Tongue (tissue), 2 donors: ENCODE measurements around the gene ITIH5. TPM values are rescaled to one million over a fixed set of nuclear protein-coding genes. Genes with fewer than 3 reads are reported as not detected.

Source experiments
- DNase-seq: peaks from one replicate; pipeline ENCODE4 v3.0.0-alpha.2; 2015
- total RNA-seq: library from RNA; depleted of rRNA; stranded (reverse); fragments of >200 nt; gene quantifications from one replicate; pipeline ENCODE4 v1.2.3, GENCODE V29; 2014

Gene ITIH5
- total RNA-seq, 1 donor from 2014 or later: 67.9 TPM

DNA sequence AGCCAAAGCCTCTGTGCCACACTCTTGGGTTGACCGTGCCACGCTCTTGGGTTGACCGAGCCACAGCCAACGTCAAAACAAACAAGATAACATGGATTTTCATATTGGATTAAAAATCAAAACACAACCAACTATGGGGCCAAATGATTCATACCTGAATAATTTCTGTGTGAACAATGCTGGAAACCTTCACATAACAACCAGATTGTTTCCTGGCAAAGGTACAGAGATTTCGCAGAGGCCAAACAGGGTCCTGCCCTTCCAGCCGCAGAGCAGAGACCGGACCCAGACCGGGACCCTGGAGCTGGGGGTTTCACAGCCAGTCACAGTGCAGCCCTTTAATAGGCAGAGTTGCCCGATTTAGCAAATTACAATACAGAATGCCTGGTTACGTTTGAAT, 40.5 kb downstream of the ITIH5 start:
- DNase-seq: no peak

DNA sequence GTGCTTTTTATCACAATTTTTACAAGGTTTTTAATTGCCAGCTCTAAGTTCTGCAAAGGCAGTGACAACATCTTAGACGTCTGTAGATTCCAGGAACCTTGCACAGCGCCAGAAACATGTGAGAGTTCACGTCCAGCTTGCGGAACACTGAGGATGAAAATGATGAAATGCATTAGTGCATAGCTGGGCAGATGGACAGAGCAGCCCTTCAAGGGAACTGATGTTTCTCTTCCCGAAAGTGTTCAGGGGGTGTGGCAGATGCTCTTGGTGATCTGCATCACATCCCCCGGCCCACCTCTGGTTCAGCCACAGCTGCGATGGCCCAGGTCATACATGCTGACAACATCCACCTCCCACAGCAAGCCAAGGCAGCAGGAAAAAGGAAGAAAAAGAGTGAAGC, 40.9 kb downstream of the ITIH5 start:
- peak; percentile 65 for DNase-seq

DNA sequence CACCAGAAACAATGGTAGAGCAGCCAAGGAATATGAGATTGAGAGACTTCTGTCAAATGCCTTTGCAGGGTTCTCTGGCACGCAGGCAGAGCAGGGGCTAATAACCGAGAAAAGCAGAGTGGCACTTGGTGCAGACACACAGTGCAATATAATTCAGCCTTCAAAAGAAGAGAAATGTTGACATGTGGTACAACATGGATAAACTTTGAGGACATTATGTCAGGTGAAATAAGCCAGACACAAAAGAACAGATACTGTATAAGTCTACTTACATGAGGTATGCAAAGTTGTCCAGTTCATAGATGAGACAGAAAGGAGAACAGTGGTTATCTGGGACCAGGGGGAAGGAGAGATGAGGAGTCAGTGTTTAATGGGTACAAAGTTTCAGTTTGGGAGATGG, 41.8 kb downstream of the ITIH5 start:
- no peak for DNase-seq

DNA sequence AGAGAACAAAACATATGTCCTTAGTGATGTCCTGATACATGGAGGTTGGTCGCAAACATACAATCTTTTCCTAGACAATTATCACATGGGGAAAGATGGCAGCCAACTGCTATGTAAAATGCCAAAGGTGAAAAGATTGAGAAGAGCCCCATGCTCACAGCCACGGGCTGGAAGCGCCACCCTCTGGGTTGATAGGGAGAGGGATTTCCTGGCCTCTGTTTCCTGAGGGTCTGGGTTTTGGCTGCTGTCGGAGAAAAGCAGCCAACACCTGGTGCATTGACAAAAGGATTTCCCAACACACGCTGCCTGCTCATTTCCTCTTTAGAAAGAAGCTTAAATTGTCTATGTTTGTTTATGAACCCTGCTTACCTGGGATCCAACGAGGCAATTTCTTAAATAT, 43.8 kb downstream of the ITIH5 start:
- DNase-seq: peak; percentile 48

DNA sequence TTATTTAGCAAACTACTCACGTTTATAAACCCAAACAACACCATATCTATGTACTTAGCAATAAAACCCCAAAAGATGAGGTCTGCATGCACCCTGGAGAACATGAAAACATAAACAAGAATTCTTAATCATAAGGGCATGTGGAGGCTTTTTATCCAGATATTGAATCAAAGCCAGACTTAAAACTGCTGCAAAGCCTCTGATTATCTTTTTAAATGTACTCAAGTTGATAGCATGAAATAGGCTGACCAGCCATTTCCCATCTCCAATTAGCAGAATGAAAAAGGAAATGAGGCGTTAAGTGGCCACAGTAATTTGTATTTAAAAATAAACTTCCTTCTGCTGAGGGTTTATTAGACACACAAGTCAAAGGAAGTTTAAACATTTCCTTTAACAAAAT, 48.3 kb downstream of the ITIH5 start:
- no peak for DNase-seq

DNA sequence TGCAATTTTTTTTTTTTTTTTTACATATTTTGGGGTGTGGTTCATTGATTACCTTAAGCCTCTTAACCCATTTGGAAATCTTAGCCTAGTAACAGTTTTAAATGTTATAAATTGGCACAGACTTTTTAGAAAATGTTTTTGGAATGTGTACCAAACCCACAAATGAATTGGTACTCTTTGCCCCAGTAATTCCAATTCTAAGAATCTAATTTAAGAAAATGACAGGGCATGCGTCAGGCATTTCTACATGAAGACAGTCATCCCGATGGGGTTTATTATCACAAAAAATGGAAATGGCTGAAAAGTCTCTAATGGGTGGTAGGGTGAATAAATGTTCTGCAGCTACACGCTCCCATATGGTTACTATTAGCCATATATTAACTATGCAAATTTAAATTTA, 54.9 kb downstream of the ITIH5 start:
- no peak for DNase-seq

DNA sequence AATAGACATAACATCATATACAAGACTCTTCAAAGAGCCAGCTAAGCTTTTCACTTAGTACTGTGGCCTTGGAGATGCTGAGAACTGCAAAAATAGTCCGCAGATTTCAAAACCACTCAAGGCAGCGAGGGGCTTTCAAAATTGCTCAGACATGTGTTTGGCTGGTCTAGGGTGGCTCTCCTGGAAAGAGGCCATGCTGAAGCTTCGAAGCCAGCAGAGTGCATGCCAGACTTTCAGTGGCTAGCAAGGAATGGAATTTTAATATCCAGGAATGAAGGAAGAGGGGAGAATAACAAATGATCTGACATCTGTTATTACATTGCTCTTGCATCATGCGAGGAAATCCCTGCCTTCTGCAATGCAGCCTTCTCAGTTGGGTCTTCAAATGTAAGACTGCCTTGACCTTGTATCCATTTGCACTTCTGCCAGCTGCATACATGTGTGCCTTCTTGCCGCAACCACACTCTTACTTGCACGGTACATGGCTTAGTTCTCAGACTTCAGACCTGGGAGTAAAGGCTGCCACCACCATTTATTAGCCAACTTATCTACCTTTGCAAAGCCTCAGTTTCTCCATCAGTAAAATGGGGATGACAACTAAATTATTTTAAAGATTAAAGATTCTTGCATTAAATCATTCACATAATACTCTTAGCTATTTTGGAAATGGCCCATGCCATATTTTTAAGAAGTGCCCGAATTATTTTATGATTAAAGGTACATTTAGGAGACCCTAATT, 55.9 kb downstream of the ITIH5 start:
- DNase-seq: peak; percentile 95

DNA sequence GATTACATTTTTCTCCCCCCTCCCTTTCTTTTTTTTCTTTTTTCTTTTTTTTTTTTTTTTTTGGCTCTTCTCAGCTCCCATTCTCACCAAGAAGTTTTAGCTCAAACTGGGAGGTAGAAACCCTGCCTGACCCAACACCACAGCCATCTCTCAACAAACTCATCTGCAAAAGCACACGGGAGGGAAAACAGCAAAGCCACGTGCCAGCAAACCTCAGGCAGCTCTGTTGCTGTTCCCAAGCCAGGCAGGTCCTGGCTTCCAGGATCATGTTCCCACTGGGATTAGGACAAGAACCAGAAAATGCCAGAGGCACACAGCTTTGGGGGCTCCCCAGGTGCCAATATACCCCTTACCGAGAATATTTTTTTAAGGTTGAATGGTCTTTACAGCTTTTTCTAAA, 56.7 kb downstream of the ITIH5 start:
- peak; percentile 57 for DNase-seq

DNA sequence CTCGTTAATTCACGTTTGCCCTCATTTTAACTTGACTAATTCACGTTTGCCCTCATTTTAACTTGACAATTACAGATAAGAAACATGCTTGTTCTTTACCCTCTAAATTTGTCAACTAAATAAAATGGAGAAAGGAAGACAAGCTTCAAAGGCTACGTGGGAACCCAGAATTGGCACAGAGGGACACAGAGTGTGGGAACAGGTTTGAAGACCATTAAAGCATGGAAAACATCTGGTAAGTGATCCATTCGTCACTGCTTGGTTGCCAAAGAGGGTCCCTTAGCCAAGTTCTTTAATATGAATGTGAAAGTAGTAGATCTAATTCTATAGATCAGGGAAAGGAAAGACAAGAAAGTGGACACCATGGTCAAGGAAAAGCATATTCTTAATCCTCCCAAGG, 57.2 kb downstream of the ITIH5 start:
- DNase-seq: peak; percentile 85

DNA sequence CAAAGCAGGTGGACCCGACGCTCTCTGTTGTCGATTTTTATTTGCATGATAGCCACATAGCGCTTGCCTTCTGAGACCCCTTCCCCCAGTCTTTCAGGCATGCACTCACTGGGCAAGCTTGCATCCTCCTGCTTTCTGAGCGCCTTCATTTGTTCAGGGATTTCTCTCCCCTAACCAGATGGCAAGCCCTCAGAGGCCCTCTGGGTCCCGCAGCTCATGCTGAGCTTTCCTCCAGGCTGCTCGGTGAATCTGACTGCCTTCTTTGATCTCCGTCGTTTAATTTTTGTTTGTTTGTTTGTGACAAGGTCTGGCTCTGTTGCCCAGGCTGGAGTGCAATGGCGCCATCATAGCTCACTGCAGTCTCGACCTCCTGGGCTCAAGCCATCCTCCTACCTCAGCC, 58.8 kb downstream of the ITIH5 start:
- DNase-seq: no peak

DNA sequence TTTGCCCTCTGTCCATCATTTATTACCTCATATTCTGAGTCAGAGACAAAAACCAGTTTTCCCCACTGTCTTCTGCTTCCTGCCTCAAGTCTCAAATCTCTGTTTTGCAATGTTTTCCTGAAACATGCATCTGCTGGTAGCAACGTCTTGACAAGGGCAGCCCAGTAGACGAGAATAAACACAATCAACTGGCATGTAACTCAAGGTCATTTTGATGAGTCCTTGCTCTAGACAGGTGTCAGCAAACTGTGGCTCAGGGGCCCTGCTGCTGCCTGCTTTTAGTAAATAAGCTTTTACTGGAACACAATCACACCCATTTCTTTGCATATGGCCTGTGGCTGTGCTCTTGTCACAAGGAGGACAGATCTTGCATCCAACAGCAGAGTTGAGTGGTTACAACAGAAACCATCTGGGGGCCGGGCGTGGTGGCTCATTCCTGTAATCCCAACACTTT, 59.8 kb downstream of the ITIH5 start:
- no peak for DNase-seq

DNA sequence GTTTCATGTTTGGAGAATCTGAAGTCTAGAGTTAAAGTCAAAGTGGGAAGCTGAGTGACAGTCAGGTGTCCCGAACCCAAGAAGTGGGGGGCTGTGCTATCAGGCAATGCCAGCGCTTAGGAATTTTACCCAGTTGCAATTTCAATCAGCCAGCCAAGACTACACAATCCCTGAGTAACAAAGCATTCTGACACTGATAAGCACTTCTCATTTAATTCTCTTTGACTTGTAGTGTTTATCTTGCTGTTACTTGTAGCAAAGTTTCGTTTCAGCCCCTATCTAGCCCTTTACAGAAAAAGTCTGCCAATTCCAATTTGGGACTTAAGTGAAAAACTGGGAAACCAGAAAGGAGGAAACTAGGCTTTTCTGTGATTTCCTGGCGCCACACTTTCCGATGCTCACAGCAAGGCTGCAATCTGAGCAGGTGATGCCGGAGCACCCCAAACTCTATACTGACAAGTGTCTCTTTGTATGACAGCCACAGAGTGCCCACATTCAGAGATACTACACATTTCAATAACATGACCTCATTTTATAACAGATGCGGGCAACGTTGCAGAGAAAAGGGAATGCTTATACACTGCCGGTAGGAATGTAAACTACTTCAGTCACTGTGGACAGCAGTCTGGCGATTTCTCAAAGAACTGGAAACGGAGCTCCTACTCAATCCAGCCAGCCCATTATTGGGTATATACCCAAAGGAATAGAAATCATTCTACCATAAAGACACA, 61.0 kb downstream of the ITIH5 start:
- DNase-seq: peak; percentile 81

DNA sequence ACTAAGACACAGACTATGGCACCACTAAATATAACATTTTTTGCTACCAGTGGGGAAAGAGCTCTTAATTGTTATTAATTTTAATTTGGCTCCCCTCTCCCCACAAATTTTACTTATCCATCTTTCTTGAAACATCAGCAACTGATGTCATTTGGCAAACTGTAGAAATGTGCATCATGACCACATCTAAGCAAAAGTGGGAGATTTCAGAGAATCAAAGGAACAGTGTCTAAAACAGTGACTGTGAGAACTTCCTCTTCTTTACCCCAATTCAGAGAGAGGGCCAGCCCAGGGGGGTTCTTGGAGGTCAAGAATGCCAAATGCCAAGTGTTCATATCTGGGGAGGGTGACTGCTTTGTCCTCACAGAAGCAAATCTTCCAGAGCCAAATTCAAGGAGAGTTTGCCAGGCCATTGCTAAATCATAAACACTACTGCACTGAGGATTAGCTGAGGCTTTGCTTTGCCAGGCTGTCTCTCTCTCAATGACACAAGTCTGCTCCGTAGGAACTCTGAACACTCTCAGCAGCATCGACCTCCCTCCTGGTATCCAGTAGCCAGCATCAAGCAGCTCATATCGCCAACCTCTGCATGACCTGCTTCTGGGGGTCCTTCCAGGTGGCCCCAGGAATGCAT, 65.6 kb downstream of the ITIH5 start:
- peak; percentile 65 for DNase-seq

DNA sequence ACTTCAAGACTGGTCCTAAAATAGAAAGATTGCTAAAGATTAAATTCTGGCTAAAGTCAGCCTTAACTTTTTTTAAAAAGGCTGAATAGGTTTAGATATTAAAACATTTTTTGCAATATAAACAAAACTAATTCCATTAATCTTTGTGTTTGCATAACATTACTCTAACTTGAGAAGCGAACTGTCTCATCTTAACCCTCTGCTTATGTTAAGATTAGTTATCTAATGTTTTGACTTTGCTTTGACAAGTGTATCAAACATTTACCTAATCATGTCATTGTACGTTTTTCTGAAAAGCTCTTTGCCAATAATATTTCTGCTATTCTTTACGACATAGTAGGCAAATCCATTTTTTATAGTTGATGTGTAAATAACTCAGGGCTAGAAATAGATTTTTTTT, 68.0 kb downstream of the ITIH5 start:
- DNase-seq: no peak

DNA sequence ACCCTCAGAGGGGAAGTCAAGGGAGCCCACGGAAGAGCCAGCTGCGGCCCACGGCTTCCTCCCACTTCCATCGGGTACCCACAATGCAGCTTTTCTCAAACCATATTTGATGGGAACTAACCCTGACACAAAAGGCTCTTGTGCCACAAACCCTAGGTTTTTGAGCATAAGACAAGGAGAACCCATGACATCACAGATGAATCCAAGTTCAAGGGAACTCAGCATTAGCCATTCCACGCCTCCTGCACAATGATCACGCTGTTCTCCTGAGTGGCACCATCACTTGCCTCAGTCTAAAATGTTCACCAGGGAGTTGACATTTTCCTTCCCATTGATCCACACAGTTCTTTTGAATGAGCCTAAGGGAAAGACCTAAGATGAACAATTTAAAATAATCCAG, 70.4 kb downstream of the ITIH5 start:
- no peak for DNase-seq

DNA sequence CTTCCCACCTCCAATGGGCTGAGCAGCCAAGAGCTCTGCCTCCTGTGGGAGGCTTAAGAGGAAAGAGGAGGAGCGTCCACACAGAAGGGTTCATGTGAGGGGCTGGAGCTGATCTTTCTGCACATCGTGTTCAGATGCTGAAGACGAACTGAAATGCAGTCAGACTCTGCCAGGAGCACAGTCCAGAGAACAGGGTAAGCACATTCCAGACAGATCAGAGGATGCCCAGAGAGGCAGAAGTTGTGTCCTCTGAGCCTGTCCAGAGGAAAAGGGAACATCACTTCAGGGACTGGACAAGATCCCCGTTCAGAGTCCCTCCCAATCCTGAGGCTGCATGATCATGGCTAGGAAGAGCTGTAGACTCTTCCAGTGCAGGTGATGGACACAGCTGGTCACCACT, 72.9 kb downstream of the ITIH5 start:
- no peak for DNase-seq

DNA sequence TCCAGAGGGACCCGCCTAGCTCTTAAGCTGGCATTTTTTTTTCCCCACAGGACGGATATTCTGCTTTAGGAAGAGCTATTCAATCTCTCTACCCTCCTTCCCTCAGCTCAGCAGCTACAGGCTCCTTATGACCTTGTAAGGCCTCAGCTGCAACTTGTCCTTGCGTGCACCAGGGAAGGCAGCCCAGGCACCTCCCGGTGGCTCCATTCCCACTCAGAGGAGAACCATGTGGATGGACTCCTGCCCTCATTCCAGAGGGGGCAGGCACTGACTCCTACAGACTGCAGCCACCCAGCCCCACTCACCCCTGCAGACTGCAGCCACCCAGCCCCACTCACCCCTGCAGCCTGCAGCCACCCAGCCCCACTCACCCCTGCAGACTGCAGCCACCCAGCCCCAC, 73.7 kb downstream of the ITIH5 start:
- no peak for DNase-seq

DNA sequence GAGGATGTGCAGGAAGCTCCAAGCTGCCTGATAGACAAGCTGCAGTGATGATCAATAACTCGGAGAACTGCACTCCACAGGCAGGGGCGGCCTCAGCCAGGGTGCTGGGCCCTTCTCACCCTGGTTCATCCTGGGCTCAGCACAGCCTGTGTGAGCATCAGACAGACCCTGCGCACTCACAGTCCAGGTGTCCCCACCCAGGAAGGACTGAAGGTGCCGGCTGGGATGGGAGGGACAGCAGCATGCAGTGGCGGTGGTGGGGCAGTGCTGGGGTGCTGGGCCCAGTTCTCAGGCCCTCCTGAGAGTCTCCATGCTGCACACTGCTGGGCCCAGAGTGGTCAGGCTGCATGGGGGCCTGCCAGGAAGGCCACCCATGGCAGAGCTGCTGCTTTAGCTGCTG, 74.1 kb downstream of the ITIH5 start:
- no peak for DNase-seq

DNA sequence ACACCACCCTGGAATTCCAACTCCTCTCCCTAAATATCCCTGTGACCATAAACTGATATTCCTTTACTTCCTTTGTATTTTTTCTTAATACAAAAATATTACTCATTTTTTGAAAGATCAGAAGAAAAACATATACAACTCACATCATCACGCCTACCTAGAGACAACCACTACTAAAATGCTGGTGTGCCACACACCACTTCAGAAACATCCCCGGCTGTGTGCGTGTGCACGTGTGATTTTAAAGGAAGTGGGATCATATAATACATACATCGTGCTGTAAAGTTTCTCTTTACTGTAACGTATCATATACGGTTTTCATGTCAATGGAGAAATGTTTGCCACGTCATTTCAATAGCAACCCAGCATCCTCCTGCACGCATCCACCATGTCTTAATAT, 76.5 kb downstream of the ITIH5 start:
- no peak for DNase-seq

DNA sequence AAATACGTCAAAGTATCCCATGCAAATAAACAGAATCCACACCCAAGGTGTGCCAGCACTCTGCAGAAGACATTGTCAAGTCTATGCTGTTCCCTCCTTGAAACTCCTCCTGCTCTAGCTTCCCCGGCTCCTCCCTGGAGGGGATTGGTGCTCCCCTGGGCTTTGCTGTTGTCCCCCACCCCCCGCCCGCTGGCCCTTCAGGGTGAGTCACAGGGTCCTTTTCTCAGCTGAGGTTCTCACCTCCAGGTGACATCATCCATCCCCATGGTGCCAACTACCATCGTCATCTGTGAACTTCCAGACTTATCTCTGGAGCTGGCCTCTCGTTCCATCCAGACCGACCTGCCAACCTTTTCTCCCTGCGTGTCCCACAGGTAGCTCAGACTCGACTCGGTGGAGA, 77.0 kb downstream of the ITIH5 start:
- DNase-seq: no peak

DNA sequence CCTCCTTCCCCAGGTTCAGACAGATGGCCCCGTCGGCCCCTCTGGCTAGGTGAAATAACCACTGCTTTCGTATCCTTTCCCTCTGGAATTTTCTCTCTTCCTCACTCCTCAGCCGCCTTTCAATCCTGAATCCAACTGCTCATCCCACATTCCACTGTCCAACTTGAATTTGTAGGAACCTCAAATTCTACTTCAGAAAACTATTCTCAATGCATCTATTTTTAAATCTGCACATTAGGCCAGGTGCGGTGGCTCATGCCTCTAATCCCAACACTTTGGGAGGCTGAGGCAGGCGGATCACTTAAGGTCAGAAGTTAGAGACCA, 78.9 kb downstream of the ITIH5 start:
- no peak for DNase-seq

DNA sequence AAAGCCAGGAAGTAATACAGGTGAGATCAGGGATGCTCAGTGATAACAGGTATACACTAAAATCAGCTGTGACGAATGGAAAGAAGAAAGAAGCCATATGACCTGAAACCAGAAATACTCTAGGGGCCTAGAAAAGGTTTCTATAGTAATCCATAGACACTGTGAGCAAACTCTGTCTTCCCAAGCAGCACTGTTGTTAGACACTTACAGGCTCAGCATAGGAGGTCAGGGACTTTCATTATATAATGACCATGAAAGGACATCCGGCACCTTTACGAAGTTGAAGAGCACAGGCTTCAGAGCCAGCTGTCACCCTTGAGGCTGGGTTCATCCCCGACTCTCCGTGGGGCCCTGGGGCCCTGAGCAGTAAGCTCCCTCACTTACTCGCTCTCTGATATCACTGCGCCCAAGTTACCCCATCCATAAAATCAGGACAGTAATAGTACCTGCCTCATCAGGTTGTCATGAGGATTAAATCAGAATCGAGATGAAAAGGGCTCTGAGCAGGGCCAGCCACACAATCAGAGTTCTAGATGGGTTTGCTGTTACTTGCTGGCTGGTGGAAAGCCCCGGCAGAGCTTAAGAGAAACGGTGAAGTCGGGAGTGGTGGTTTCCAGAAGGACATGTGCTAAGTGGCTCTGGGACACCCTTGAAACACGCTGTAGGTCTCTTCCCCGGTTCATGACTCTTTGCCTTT, 79.5 kb downstream of the ITIH5 start:
- no peak for DNase-seq

DNA sequence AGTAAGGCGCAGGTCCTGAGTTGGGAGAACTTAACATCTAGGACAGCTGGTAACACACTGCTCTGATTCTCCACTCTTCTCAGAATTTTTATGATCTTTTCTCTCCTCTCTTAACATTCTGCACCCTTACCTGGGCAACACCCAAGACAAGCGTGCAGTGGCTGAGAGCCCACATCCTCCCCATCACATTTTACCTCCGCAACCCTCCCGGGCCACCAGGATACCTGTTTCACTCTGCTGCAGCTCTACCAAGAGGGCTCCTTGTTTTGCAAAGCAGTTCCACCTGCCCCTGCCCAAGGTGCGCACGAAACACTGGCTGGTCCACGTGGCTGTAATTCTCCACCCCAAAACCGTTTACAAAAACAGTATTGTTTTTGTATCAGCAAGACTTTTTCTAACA, 81.5 kb downstream of the ITIH5 start:
- no peak for DNase-seq
